EH (cell line): Measurements from ENCODE around the gene FRMD1.
A peak's percentile ranks its signal among the peaks of the same experiment; 100 is the strongest.

Source experiments
- DNase-seq: peaks from one replicate; pipeline ENCODE4 v3.0.0-alpha.2; 2015; ENCODE audit warnings: low read depth

The FRMD1 gene

DNA sequence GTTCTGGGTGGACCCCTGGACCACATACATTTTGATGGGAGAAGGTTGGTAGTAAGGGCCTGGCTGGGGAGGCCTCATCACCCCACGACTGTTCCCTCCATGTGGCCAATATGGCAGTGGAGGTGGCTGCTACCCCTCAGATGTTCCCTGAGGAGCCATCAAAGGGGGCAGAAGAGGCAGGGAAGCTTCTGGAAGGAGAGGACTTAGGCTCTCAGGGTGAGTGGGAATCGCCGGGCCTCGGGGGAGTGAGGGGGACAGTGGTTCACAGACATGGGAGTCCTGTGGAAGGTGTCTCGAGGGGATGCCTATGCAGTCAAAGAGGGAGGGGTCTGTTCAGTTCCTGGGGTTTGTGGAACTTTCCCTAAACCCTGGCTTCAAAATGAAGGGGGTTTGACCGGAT, 32.9 kb upstream of the FRMD1 start:
- DNase-seq = no peak

DNA sequence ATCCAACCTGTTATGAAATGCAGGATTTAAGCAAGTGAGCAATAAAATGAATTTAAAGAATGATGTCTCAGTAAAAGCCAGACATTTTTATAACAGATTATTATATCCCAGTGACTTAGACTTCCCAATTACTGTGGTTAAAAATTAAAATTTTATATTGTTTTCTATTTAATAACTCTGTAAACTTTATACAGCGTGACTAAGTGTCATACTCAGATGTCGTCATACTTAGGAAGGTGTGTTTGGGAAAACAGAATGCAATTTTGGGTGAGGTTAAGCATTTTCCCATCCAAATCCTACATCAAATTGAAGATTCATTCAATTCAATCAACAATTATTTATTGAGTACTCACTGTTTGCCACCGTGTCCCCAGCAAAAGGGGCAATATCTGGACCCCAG, 31.4 kb upstream of the FRMD1 start:
- no peak for DNase-seq

GRCh38 chr6:168109171-168109570, 30.2 kb upstream of the FRMD1 start:
- DNase-seq = no peak

- no peak for DNase-seq
These were observed 28.4 kb upstream of the FRMD1 start for GRCh38 chr6:168107191-168107983.

DNA sequence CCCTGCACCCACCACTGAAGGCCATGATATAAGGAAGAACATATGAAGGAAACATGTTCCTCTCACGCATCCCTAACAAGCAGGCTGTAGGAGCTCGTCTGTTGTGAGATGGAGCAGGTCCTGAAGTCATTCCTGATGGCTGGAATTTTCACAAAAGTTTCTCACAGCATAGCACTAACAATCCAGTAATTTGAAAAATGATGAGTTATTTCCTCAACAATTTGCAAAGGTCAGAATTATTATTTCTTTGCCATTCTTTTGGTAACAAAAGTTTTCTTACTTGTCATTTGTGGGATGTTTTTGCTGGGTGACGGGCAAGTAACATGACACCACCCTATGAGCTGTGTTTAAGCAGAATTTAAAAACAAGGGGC, 27.6 kb upstream of the FRMD1 start:
- DNase-seq = peak; percentile 39

- no peak for DNase-seq
These were observed 27.0 kb upstream of the FRMD1 start for GRCh38 chr6:168105813-168106632.

GRCh38 chr6:168104636-168105035, 25.6 kb upstream of the FRMD1 start:
- no peak for DNase-seq

DNA sequence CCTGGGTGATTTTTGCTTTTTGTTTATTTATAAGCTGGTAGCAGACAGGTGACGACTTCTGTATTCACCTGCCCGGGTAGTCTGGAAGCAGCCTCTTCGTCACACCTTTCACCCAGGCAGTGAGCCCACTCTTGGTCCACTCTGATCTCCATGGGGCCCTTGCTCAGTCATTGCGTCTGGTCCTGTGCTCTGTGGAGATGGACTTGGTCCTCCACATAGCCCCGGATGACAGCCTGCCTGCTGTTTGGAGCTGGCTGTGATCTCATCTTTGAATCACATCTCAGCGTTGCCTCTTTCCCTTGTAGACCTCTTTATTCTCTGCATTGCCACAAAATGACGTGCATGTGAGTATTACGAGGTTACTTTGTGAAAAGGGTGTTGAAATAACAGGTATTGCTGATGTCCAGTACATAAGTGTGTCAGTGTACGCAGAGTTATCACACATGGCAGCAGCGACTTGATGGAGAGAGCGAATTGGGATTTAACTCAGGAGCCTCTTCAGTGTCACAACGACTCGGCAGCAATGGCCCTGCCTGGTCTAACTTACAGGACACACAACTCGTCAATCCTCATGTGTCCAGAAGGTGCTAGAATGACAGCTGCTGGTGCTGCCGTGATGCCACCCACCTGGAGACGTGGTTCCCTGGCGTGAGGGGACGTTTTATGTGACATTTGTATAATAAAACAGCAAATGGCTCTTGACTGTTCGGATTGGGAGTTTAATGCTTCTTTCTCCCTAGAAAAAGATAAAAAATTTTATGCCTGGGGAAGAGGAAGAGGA, 24.2 kb upstream of the FRMD1 start:
- DNase-seq = no peak

- no peak for DNase-seq
These were observed 23.4 kb upstream of the FRMD1 start for GRCh38 chr6:168102315-168102985.

DNA sequence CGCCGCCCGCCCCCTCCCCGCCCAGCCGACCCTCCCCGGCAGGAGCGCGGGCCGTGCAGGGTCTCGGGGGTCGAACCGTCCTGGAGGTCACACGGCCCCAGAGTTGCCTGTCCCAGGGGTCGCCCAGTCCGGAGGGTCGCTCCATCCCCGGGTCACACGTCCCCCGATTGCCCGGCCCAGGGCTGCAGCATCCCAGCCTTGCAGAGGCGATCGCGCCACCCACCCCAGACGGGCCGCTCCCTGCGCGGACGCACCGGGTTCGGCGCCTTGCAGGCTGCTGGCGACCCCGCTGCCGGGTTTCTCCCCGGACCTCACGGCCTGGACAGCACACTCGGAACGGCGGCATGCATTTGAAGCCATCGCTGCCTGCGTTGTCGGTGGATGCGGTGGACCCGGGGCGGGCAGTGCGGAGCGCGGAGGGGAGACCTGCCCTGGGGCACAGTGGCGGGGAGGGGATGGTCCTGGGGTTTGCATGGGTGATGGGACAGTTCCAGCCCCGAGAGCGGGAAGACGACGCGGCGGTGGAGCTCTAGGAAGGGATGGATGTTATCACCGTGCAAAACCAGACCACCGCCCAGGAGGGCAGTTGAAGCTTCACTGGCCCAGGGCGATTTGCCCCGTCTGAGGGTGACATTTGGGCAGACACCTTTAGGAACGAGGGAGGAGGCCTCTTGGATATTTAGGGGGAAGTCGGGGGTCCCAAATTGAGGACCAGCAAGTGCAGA, 22.7 kb upstream of the FRMD1 start:
- DNase-seq = no peak

GRCh38 chr6:168100803-168101589, 22.0 kb upstream of the FRMD1 start:
- no peak for DNase-seq

- no peak for DNase-seq
These were observed 21.2 kb upstream of the FRMD1 start for GRCh38 chr6:168100011-168100802.

DNA sequence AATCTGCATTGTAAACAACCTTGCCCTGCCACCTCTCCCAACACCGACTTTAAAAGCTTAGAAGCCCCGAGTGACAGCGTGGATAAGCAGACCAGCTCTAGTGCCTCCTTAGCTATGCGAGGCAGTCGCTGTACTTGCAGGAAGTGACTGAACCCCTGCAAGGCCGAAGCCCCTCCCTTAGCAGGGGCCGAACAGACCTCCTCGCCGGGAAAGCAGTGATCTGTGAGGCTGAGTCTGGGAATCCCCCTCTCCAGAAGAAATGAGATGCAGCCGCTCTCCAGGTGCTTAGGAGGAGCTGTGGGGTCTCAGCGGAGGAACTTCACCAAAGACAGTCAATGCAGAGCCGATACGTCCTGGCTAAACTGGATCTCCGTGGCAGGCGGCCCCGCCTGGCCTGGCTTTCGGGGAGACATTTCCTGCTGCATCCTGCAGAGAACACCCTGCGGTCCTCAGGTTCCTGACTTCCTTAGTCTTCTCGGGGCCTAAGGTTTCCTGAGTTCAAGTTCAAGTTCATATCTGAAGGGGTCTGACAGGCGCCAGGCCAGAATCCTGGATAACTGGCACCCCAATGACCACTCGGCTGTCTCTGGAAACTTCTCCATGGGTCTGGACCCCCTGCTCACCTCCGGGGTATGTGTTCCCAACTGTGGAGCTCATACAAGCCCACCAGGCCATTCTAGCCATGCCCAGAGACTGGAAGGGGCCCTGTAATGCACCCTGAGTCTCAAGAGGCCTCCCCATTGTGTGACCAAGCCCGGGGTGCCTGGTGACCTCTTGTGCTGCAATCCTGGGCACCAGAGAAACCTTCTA, 20.4 kb upstream of the FRMD1 start:
- no peak for DNase-seq

- DNase-seq = no peak
These were observed 19.4 kb upstream of the FRMD1 start for GRCh38 chr6:168098431-168098861.

GRCh38 chr6:168097621-168098430, 18.8 kb upstream of the FRMD1 start:
- no peak for DNase-seq

DNA sequence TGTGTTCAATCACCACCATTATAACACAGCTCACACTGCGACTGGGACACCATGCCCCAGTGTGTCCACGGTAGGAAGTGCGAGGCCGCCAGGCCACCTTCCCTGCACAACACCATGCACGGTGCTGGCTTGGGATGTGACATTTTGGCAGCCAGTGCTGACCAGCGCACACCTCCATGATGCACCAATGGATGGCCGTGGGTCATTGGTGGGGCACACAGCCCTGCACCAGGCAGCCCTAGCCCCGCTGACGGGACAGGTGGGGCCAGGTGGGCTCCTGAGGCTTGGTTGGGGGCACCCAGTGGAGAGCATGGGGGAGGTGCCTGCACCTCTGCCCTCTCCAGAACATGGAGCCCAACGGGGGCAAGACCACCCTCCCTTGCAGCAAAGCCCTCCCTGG, 18.2 kb upstream of the FRMD1 start:
- DNase-seq = no peak

- no peak for DNase-seq
These were observed 17.3 kb upstream of the FRMD1 start for GRCh38 chr6:168096271-168096764.
